NCI-H2196 (cell line): ENCODE results near the gene KLF4.
A peak's percentile ranks its signal among the peaks of the same experiment; 100 is the strongest.

Experiments used
- DNase-seq: peaks from one replicate; lab custom pipeline; 2025; ENCODE audit not compliant: unreplicated experiment; lab: John Stamatoyannopoulos, UW

Gene KLF4

GRCh38 chr9:107455425-107456135 is 34.0 kb downstream of the KLF4 start:
- no peak for DNase-seq

GRCh38 chr9:107453479-107453878 is 36.1 kb downstream of the KLF4 start:
- DNase-seq, result no peak

GRCh38 chr9:107447834-107448233 is 41.7 kb downstream of the KLF4 start:
- peak; percentile 45 for DNase-seq

GRCh38 chr9:107447081-107447480 is 42.5 kb downstream of the KLF4 start:
- no peak for DNase-seq

- no peak for DNase-seq
Measured at GRCh38 chr9:107446491-107446890, 43.1 kb downstream of the KLF4 start.

GRCh38 chr9:107443786-107444185 is 45.8 kb downstream of the KLF4 start:
- DNase-seq, result no peak

- DNase-seq, result no peak
Measured at GRCh38 chr9:107439991-107440456, 49.5 kb downstream of the KLF4 start.

GRCh38 chr9:107438211-107439031 is 51.1 kb downstream of the KLF4 start:
- peak; percentile 41 for DNase-seq

- no peak for DNase-seq
Measured at GRCh38 chr9:107437716-107438115, 51.9 kb downstream of the KLF4 start.

GRCh38 chr9:107435415-107435814 is 54.2 kb downstream of the KLF4 start:
- DNase-seq, result no peak
